Measurements from ENCODE around the gene EPN2.

Gene EPN2

GRCh38 chr17:19357351-19357750 is 120.2 kb downstream of the EPN2 start:
- Histone ChIP-seq H3K4me1 (ENCODE audit: control insufficient read depth in 1 of 2, insufficient read depth in 2 of 2, low read length in 2 of 2) (peaks cover 3 to 12% of the 10 kb centered on the region in 2 donors), H3K4me3 (ENCODE audit: low read depth in 1 of 2, low read length in 2 of 2) (no peak overlapping the region), H3K27me3 (ENCODE audit: control insufficient read depth in 1 of 2, insufficient read depth in 2 of 2, low read length in 2 of 2) (no peaks in the 10 kb centered on the region), H3K9me3 (ENCODE audit: control insufficient read depth in 1 of 2, low read length in 2 of 2) (no peaks in the 10 kb centered on the region), H3K36me3 (ENCODE audit: control insufficient read depth in 1 of 2, insufficient read depth in 2 of 2, low read length in 2 of 2) (no peaks in the 10 kb centered on the region), H3K27ac (ENCODE audit: low read depth, low read length) (no peak overlapping the region), H3K9ac (ENCODE audit: low read depth in 1 of 2, low read length in 2 of 2) (no peak overlapping the region)

- Histone ChIP-seq H3K9ac (ENCODE audit: low read depth in 1 of 2, low read length in 2 of 2) (no peak overlapping the region), H3K4me1 (ENCODE audit: control insufficient read depth in 1 of 2, insufficient read depth in 2 of 2, low read length in 2 of 2) (peaks cover 3 to 12% of the 10 kb centered on the region in 2 donors), H3K36me3 (ENCODE audit: control insufficient read depth in 1 of 2, insufficient read depth in 2 of 2, low read length in 2 of 2) (no peaks in the 10 kb centered on the region), H3K4me3 (ENCODE audit: low read depth in 1 of 2, low read length in 2 of 2) (no peak overlapping the region), H3K27ac (ENCODE audit: low read depth, low read length) (no peak overlapping the region), H3K27me3 (ENCODE audit: control insufficient read depth in 1 of 2, insufficient read depth in 2 of 2, low read length in 2 of 2) (no peaks in the 10 kb centered on the region), H3K9me3 (ENCODE audit: control insufficient read depth in 1 of 2, low read length in 2 of 2) (no peaks in the 10 kb centered on the region)
These were observed 120.6 kb downstream of the EPN2 start for GRCh38 chr17:19357761-19358160.

GRCh38 chr17:19359151-19359550 is 122.0 kb downstream of the EPN2 start:
- Histone ChIP-seq H3K27ac (ENCODE audit: low read depth, low read length) (no peak overlapping the region), H3K27me3 (ENCODE audit: control insufficient read depth in 1 of 2, insufficient read depth in 2 of 2, low read length in 2 of 2) (peaks cover 0 to 2% of the 10 kb centered on the region in 2 donors), H3K4me3 (ENCODE audit: low read depth in 1 of 2, low read length in 2 of 2) (no peak overlapping the region), H3K9ac (ENCODE audit: low read depth in 1 of 2, low read length in 2 of 2) (no peak overlapping the region), H3K4me1 (ENCODE audit: control insufficient read depth in 1 of 2, insufficient read depth in 2 of 2, low read length in 2 of 2) (peaks cover 11 to 18% of the 10 kb centered on the region in 2 donors), H3K36me3 (ENCODE audit: control insufficient read depth in 1 of 2, insufficient read depth in 2 of 2, low read length in 2 of 2) (no peaks in the 10 kb centered on the region), H3K9me3 (ENCODE audit: control insufficient read depth in 1 of 2, low read length in 2 of 2) (no peaks in the 10 kb centered on the region)

- Histone ChIP-seq H3K9me3 (ENCODE audit: control insufficient read depth in 1 of 2, low read length in 2 of 2) (no peaks in the 10 kb centered on the region), H3K36me3 (ENCODE audit: control insufficient read depth in 1 of 2, insufficient read depth in 2 of 2, low read length in 2 of 2) (no peaks in the 10 kb centered on the region), H3K4me3 (ENCODE audit: low read depth in 1 of 2, low read length in 2 of 2) (no peak overlapping the region), H3K27me3 (ENCODE audit: control insufficient read depth in 1 of 2, insufficient read depth in 2 of 2, low read length in 2 of 2) (peaks cover 0 to 2% of the 10 kb centered on the region in 2 donors), H3K9ac (ENCODE audit: low read depth in 1 of 2, low read length in 2 of 2) (no peak overlapping the region), H3K27ac (ENCODE audit: low read depth, low read length) (no peak overlapping the region), H3K4me1 (ENCODE audit: control insufficient read depth in 1 of 2, insufficient read depth in 2 of 2, low read length in 2 of 2) (peaks cover 11 to 18% of the 10 kb centered on the region in 2 donors)
These were observed 122.7 kb downstream of the EPN2 start for GRCh38 chr17:19359856-19360255.

- Histone ChIP-seq H3K4me3 (ENCODE audit: low read depth in 1 of 2, low read length in 2 of 2) (no peak overlapping the region), H3K36me3 (ENCODE audit: control insufficient read depth in 1 of 2, insufficient read depth in 2 of 2, low read length in 2 of 2) (no peaks in the 10 kb centered on the region), H3K9me3 (ENCODE audit: control insufficient read depth in 1 of 2, low read length in 2 of 2) (no peaks in the 10 kb centered on the region), H3K4me1 (ENCODE audit: control insufficient read depth in 1 of 2, insufficient read depth in 2 of 2, low read length in 2 of 2) (peaks cover 11 to 18% of the 10 kb centered on the region in 2 donors), H3K9ac (ENCODE audit: low read depth in 1 of 2, low read length in 2 of 2) (no peak overlapping the region), H3K27me3 (ENCODE audit: control insufficient read depth in 1 of 2, insufficient read depth in 2 of 2, low read length in 2 of 2) (peaks cover 0 to 2% of the 10 kb centered on the region in 2 donors), H3K27ac (ENCODE audit: low read depth, low read length) (no peak overlapping the region)
These were observed 123.6 kb downstream of the EPN2 start for GRCh38 chr17:19360772-19361171.

- H3K4me3 ChIP-seq (ENCODE audit: low read depth in 1 of 2, low read length in 2 of 2): no peak overlapping the region
- H3K27me3 ChIP-seq (ENCODE audit: control insufficient read depth in 1 of 2, insufficient read depth in 2 of 2, low read length in 2 of 2): peaks cover 0 to 2% of the 10 kb centered on the region in 2 donors
- H3K36me3 ChIP-seq (ENCODE audit: control insufficient read depth in 1 of 2, insufficient read depth in 2 of 2, low read length in 2 of 2): no peaks in the 10 kb centered on the region
- H3K27ac ChIP-seq (ENCODE audit: low read depth, low read length): no peak overlapping the region
- H3K4me1 ChIP-seq (ENCODE audit: control insufficient read depth in 1 of 2, insufficient read depth in 2 of 2, low read length in 2 of 2): peaks cover 11 to 18% of the 10 kb centered on the region in 2 donors
- H3K9me3 ChIP-seq (ENCODE audit: control insufficient read depth in 1 of 2, low read length in 2 of 2): no peaks in the 10 kb centered on the region
- H3K9ac ChIP-seq (ENCODE audit: low read depth in 1 of 2, low read length in 2 of 2): no peak overlapping the region
These were observed 124.2 kb downstream of the EPN2 start for GRCh38 chr17:19361326-19361725.

GRCh38 chr17:19361944-19362276 is 124.7 kb downstream of the EPN2 start:
- peaks cover 0 to 2% of the 10 kb centered on the region in 2 donors for H3K27me3 ChIP-seq (ENCODE audit: control insufficient read depth in 1 of 2, insufficient read depth in 2 of 2, low read length in 2 of 2)
- H3K4me1 ChIP-seq (ENCODE audit: control insufficient read depth in 1 of 2, insufficient read depth in 2 of 2, low read length in 2 of 2): peaks cover 11 to 18% of the 10 kb centered on the region in 2 donors
- H3K9ac ChIP-seq (ENCODE audit: low read depth in 1 of 2, low read length in 2 of 2): peak overlapping the region; percentile 19 to 51
- H3K27ac ChIP-seq (ENCODE audit: low read depth, low read length): no peak overlapping the region
- H3K36me3 ChIP-seq (ENCODE audit: control insufficient read depth in 1 of 2, insufficient read depth in 2 of 2, low read length in 2 of 2): no peaks in the 10 kb centered on the region
- peak overlapping the region; percentile 81 to 90 for H3K4me3 ChIP-seq (ENCODE audit: low read depth in 1 of 2, low read length in 2 of 2)
- no peaks in the 10 kb centered on the region for H3K9me3 ChIP-seq (ENCODE audit: control insufficient read depth in 1 of 2, low read length in 2 of 2)

- Histone ChIP-seq H3K27ac (ENCODE audit: low read depth, low read length) (peak within 1 kb of the TSS; percentile 84), H3K9ac (ENCODE audit: low read depth in 1 of 2, low read length in 2 of 2) (peak within 1 kb of the TSS; percentile 19 to 84), H3K36me3 (ENCODE audit: control insufficient read depth in 1 of 2, insufficient read depth in 2 of 2, low read length in 2 of 2) (no peaks in the 10 kb centered on the region), H3K4me3 (ENCODE audit: low read depth in 1 of 2, low read length in 2 of 2) (peak within 1 kb of the TSS; percentile 81 to 90), H3K27me3 (ENCODE audit: control insufficient read depth in 1 of 2, insufficient read depth in 2 of 2, low read length in 2 of 2) (peaks cover 0 to 2% of the 10 kb centered on the region in 2 donors), H3K9me3 (ENCODE audit: control insufficient read depth in 1 of 2, low read length in 2 of 2) (no peaks in the 10 kb centered on the region), H3K4me1 (ENCODE audit: control insufficient read depth in 1 of 2, insufficient read depth in 2 of 2, low read length in 2 of 2) (peaks cover 11 to 15% of the 10 kb centered on the region in 2 donors)
These were observed 125.3 kb downstream of the EPN2 start, which contains the start of gene B9D1 for GRCh38 chr17:19362277-19363113. B9D1 (minus strand) TSS chr17:19362723; CDS start chr17:19362569, 154 bp downstream.

GRCh38 chr17:19363114-19363438 is 125.9 kb downstream of the EPN2 start:
- H3K4me3 ChIP-seq (ENCODE audit: low read depth in 1 of 2, low read length in 2 of 2): peak overlapping the region; percentile 81 to 90
- peaks cover 11 to 13% of the 10 kb centered on the region in 2 donors for H3K4me1 ChIP-seq (ENCODE audit: control insufficient read depth in 1 of 2, insufficient read depth in 2 of 2, low read length in 2 of 2)
- peak overlapping the region; percentile 19 to 84 for H3K9ac ChIP-seq (ENCODE audit: low read depth in 1 of 2, low read length in 2 of 2)
- no peaks in the 10 kb centered on the region for H3K36me3 ChIP-seq (ENCODE audit: control insufficient read depth in 1 of 2, insufficient read depth in 2 of 2, low read length in 2 of 2)
- H3K27ac ChIP-seq (ENCODE audit: low read depth, low read length): peak overlapping the region; percentile 84
- H3K27me3 ChIP-seq (ENCODE audit: control insufficient read depth in 1 of 2, insufficient read depth in 2 of 2, low read length in 2 of 2): peaks cover 0 to 2% of the 10 kb centered on the region in 2 donors
- no peaks in the 10 kb centered on the region for H3K9me3 ChIP-seq (ENCODE audit: control insufficient read depth in 1 of 2, low read length in 2 of 2)

GRCh38 chr17:19363460-19364035 is 126.4 kb downstream of the EPN2 start:
- peaks cover 0 to 2% of the 10 kb centered on the region in 2 donors for H3K27me3 ChIP-seq (ENCODE audit: control insufficient read depth in 1 of 2, insufficient read depth in 2 of 2, low read length in 2 of 2)
- no peak overlapping the region for H3K4me3 ChIP-seq (ENCODE audit: low read depth in 1 of 2, low read length in 2 of 2)
- no peaks in the 10 kb centered on the region for H3K9me3 ChIP-seq (ENCODE audit: control insufficient read depth in 1 of 2, low read length in 2 of 2)
- H3K27ac ChIP-seq (ENCODE audit: low read depth, low read length): no peak overlapping the region
- peaks cover 11 to 17% of the 10 kb centered on the region in 2 donors for H3K4me1 ChIP-seq (ENCODE audit: control insufficient read depth in 1 of 2, insufficient read depth in 2 of 2, low read length in 2 of 2)
- no peak overlapping the region for H3K9ac ChIP-seq (ENCODE audit: low read depth in 1 of 2, low read length in 2 of 2)
- H3K36me3 ChIP-seq (ENCODE audit: control insufficient read depth in 1 of 2, insufficient read depth in 2 of 2, low read length in 2 of 2): no peaks in the 10 kb centered on the region
